Measurements from ENCODE around the gene CCNY.

Gene CCNY

DNA sequence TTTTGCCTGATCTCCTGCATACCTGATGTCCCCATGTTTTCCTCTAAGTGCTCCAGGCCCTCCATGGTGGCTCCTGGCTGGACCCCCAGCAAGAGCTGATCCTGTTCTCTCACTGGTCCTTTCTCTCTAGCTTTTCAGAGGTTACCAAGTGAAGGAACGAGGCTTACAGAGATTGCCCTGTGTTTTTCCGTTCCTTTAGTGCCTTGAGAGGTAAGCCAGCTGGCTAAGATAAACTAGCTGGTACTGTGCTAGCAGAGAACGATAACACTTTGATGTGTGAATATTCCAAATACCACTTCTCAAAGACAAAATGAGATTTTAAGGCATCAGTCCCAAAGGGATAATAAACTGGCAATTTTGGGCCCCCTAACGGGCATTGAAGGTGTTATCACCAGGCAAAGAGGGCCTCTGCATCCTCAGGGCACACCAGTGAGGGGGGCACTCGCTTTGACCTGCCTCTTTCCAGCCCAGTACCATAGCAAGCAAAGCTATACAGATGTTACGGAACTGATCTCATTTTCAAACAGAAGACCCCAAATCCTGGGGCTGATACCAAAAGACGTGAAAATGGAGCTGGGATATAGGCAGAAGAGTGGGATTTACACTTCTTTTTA, 8.4 kb upstream of the CCNY start:
- peaks cover 4% of the 10 kb centered on the region for H4K20me1 ChIP-seq (ENCODE audit: insufficient read depth, low read length, poor library complexity, severe bottlenecking)
- peaks cover 16% of the 10 kb centered on the region for H3K4me1 ChIP-seq (ENCODE audit: insufficient read depth, low read length, poor library complexity, severe bottlenecking)
- H3K4me3 ChIP-seq (ENCODE audit: low read length, poor library complexity, severe bottlenecking): no peak overlapping the region
- H3K9me2 ChIP-seq (replicated peaks; ENCODE audit: low read depth, low read length): no peaks in the 10 kb centered on the region
- no peak overlapping the region for H3K9ac ChIP-seq (ENCODE audit: low read depth, low read length, poor library complexity, severe bottlenecking)
- H3K9me3 ChIP-seq (ENCODE audit: insufficient read depth, low read depth, low read length): no peaks in the 10 kb centered on the region
- no peaks in the 10 kb centered on the region for H3F3A ChIP-seq (ENCODE audit: low read depth)
- no peaks in the 10 kb centered on the region for H3K27me3 ChIP-seq (ENCODE audit: insufficient read depth, low read length, poor library complexity, severe bottlenecking)
- H3K36me3 ChIP-seq (ENCODE audit: insufficient read depth, low read length): no peaks in the 10 kb centered on the region
- H3K79me2 ChIP-seq (ENCODE audit: insufficient read depth, low read length): peaks cover 23% of the 10 kb centered on the region
- no peak overlapping the region for H3K4me2 ChIP-seq (ENCODE audit: low read depth, low read length, poor library complexity, severe bottlenecking)
- TF ChIP-seq, protein P1, sequence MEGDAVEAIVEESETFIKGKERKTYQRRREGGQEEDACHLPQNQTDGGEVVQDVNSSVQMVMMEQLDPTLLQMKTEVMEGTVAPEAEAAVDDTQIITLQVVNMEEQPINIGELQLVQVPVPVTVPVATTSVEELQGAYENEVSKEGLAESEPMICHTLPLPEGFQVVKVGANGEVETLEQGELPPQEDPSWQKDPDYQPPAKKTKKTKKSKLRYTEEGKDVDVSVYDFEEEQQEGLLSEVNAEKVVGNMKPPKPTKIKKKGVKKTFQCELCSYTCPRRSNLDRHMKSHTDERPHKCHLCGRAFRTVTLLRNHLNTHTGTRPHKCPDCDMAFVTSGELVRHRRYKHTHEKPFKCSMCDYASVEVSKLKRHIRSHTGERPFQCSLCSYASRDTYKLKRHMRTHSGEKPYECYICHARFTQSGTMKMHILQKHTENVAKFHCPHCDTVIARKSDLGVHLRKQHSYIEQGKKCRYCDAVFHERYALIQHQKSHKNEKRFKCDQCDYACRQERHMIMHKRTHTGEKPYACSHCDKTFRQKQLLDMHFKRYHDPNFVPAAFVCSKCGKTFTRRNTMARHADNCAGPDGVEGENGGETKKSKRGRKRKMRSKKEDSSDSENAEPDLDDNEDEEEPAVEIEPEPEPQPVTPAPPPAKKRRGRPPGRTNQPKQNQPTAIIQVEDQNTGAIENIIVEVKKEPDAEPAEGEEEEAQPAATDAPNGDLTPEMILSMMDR (conservative IDR thresholded peaks at IDR 0.05; ENCODE audit: low read length): peak; percentile 28; the same call in 1 of the 2 replicates
- TF ChIP-seq EZH2phosphoT487 (IDR thresholded peaks at IDR 0.05; ENCODE audit: borderline replicate concordance): no peak
- no peak overlapping the region for H2AFZ ChIP-seq (ENCODE audit: low read length)

GRCh38 chr10:35328404-35329037, 7.8 kb upstream of the CCNY start:
- H3K9me3 ChIP-seq (ENCODE audit: insufficient read depth, low read depth, low read length): no peaks in the 10 kb centered on the region
- H3K79me2 ChIP-seq (ENCODE audit: insufficient read depth, low read length): peaks cover 29% of the 10 kb centered on the region
- no peak overlapping the region for H3K4me3 ChIP-seq (ENCODE audit: low read length, poor library complexity, severe bottlenecking)
- no peaks in the 10 kb centered on the region for H3K9me2 ChIP-seq (replicated peaks; ENCODE audit: low read depth, low read length)
- H3K9ac ChIP-seq (ENCODE audit: low read depth, low read length, poor library complexity, severe bottlenecking): no peak overlapping the region
- H4K20me1 ChIP-seq (ENCODE audit: insufficient read depth, low read length, poor library complexity, severe bottlenecking): peaks cover 4% of the 10 kb centered on the region
- no peak overlapping the region for H3K4me2 ChIP-seq (ENCODE audit: low read depth, low read length, poor library complexity, severe bottlenecking)
- TF ChIP-seq EZH2phosphoT487 (IDR thresholded peaks at IDR 0.05; ENCODE audit: borderline replicate concordance): no peak
- TF ChIP-seq, protein P1 (conservative IDR thresholded peaks at IDR 0.05; ENCODE audit: low read length): no peak
- H3K4me1 ChIP-seq (ENCODE audit: insufficient read depth, low read length, poor library complexity, severe bottlenecking): peaks cover 21% of the 10 kb centered on the region
- no peaks in the 10 kb centered on the region for H3F3A ChIP-seq (ENCODE audit: low read depth)
- H2AFZ ChIP-seq (ENCODE audit: low read length): no peak overlapping the region
- no peaks in the 10 kb centered on the region for H3K27me3 ChIP-seq (ENCODE audit: insufficient read depth, low read length, poor library complexity, severe bottlenecking)
- no peaks in the 10 kb centered on the region for H3K36me3 ChIP-seq (ENCODE audit: insufficient read depth, low read length)

- no peak overlapping the region for H3K9ac ChIP-seq (ENCODE audit: low read depth, low read length, poor library complexity, severe bottlenecking)
- peaks cover 10% of the 10 kb centered on the region for H4K20me1 ChIP-seq (ENCODE audit: insufficient read depth, low read length, poor library complexity, severe bottlenecking)
- peaks cover 28% of the 10 kb centered on the region for H3K4me1 ChIP-seq (ENCODE audit: insufficient read depth, low read length, poor library complexity, severe bottlenecking)
- no peaks in the 10 kb centered on the region for H3K36me3 ChIP-seq (ENCODE audit: insufficient read depth, low read length)
- no peak overlapping the region for H3K4me2 ChIP-seq (ENCODE audit: low read depth, low read length, poor library complexity, severe bottlenecking)
- H2AFZ ChIP-seq (ENCODE audit: low read length): no peak overlapping the region
- no peaks in the 10 kb centered on the region for H3K27me3 ChIP-seq (ENCODE audit: insufficient read depth, low read length, poor library complexity, severe bottlenecking)
- TF ChIP-seq, protein P1 (conservative IDR thresholded peaks at IDR 0.05; ENCODE audit: low read length): no peak
- no peak for TF ChIP-seq EZH2phosphoT487 (IDR thresholded peaks at IDR 0.05; ENCODE audit: borderline replicate concordance)
- no peak overlapping the region for H3K4me3 ChIP-seq (ENCODE audit: low read length, poor library complexity, severe bottlenecking)
- no peaks in the 10 kb centered on the region for H3K9me2 ChIP-seq (replicated peaks; ENCODE audit: low read depth, low read length)
- H3K79me2 ChIP-seq (ENCODE audit: insufficient read depth, low read length): peaks cover 39% of the 10 kb centered on the region
- no peaks in the 10 kb centered on the region for H3F3A ChIP-seq (ENCODE audit: low read depth)
- no peaks in the 10 kb centered on the region for H3K9me3 ChIP-seq (ENCODE audit: insufficient read depth, low read depth, low read length)
Measured at GRCh38 chr10:35329520-35329919, 6.8 kb upstream of the CCNY start.

All from Loucy (cell line).